ENCODE data around the gene ZSCAN5A.

The ZSCAN5A gene

DNA sequence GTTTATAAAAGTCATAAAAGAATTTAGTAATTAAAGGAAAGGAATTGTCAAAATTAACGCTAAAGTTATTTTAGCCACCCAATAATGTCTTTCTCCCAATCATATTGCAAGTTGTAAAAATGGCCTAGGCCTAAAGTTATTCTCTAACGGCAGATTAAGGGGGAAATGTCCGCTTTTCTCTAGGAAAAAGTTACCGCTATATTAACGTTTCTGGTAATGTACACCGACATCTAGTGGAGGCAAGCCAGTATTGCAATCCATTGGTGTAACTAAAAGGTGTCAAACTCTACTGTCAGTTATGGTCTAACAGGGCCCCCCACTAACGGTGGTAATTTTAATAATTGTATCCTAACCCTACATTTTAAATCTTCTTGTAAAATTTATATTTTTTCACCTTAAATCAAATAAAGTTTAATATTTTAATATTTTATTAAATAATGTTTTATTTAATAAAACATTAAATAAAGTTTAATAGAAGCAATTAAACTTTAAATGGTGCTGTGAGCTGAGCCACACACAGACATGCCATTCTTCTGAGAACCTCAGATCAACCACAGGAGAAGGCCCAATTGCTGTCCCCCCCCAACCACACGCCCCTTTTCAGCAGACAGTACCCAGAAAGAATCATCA, 35.9 kb upstream of the ZSCAN5A start:
- TF ChIP-seq ZNF654 (tag by site-specific recombination; IDR thresholded peaks at IDR 0.05; ENCODE audit: low read depth) = peak; percentile 27; the same call in 1 of the 2 replicates
- 0 out of 2 replicates have a peak, but pooled peaks have one; percentile 17 for TF ChIP-seq ZNF660 (tag by site-specific recombination; IDR thresholded peaks at IDR 0.05)
- no peak for TF ChIP-seq ZBTB48 (tag by site-specific recombination; IDR thresholded peaks at IDR 0.05)
- POLR2A ChIA-PET = no interaction called here
- Histone ChIP-seq H3K27ac (ENCODE audit: extremely low read depth, low read depth, low read length) (no peak overlapping the region), H3K36me3 (ENCODE audit: control insufficient read depth in 2 of 2, insufficient read depth in 1 of 2, low read length in 2 of 2) (no peaks in the 10 kb centered on the region), H3K9me3 (ENCODE audit: control insufficient read depth, insufficient read depth, low read depth, low read length) (no peaks in the 10 kb centered on the region; the same call in 1 of the 2 replicates), H3K4me3 (ENCODE audit: low read depth, low read length) (no peak overlapping the region), H3K4me1 (ENCODE audit: control insufficient read depth, insufficient read depth, low read length) (no peaks in the 10 kb centered on the region)
- CTCF ChIA-PET = interaction anchor here (0.7 to 1.3 kb wide), 4 partner anchors 18 to 294 kb away, joined by 3 to 6 read pairs (median 3); no protein-coding TSS in a partner anchor

DNA sequence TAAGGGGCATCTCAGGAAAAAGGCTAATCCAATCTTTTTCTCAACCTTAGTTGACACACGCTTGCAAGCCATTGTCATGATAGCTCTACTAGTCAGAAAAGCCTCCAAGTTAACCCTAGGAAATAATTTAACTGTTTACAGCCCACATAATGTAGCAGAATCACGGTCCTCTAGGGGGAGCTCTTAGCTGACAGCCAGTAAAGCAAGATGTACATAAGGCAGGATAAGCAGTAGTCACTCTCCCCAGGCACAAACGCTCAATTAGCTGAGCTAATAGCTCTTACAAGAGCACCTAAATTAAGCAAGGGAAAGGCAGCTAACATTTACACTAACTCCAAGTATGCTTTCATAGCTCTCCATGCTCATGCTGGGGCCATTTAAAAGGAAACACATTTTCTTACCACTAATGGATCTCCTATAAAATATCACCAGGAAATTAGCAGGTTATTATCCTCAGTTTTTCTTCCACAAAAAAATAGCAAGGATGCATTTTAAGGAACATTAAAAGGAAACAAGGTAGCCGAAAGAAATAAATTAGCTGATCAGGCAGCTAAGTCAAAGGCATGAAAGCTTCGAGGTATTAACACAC, 33.7 kb upstream of the ZSCAN5A start:
- H3K36me3 ChIP-seq (ENCODE audit: control insufficient read depth in 2 of 2, insufficient read depth in 1 of 2, low read length in 2 of 2) = no peaks in the 10 kb centered on the region
- TF ChIP-seq ZNF239 (tag by site-specific recombination; IDR thresholded peaks at IDR 0.05) (no peak), ZNF148 (tag by site-specific recombination; IDR thresholded peaks at IDR 0.05; ENCODE audit: borderline replicate concordance) (no peak), YY1 (tag by site-specific recombination; IDR thresholded peaks at IDR 0.05) (no peak), ZNF791 (tag by site-specific recombination; IDR thresholded peaks at IDR 0.05) (no peak), GLI4 (tag by site-specific recombination; IDR thresholded peaks at IDR 0.05) (no peak), ZNF211 (tag by site-specific recombination; IDR thresholded peaks at IDR 0.05; ENCODE audit: low read depth) (no peak), ZNF16 (tag by site-specific recombination; IDR thresholded peaks at IDR 0.05; ENCODE audit: low read depth) (no peak), ZNF548 (tag by site-specific recombination; IDR thresholded peaks at IDR 0.05) (no peak)
- TF ChIP-seq, protein P1, sequence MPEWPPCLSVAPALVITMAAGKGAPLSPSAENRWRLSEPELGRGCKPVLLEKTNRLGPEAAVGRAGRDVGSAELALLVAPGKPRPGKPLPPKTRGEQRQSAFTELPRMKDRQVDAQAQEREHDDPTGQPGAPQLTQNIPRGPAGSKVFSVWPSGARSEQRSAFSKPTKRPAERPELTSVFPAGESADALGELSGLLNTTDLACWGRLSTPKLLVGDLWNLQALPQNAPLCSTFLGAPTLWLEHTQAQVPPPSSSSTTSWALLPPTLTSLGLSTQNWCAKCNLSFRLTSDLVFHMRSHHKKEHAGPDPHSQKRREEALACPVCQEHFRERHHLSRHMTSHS (tag by site-specific recombination; IDR thresholded peaks at IDR 0.05) = no peak
- no peak overlapping the region for H3K27ac ChIP-seq (ENCODE audit: extremely low read depth, low read depth, low read length)
- ChIA-PET POLR2A (interaction anchor here (1.1 kb wide), 1 partner anchor 19 kb away, joined by 3 read pairs; no protein-coding TSS in a partner anchor), CTCF (interaction anchor here (0.6 to 2.9 kb wide), 15 partner anchors 10 to 267 kb away, joined by 3 to 15 read pairs (median 4); no protein-coding TSS in a partner anchor)
- no peaks in the 10 kb centered on the region for H3K4me1 ChIP-seq (ENCODE audit: control insufficient read depth, insufficient read depth, low read length)
- H3K9me3 ChIP-seq (ENCODE audit: control insufficient read depth, insufficient read depth, low read depth, low read length) = no peaks in the 10 kb centered on the region; the same call in 1 of the 2 replicates
- no peak overlapping the region for H3K4me3 ChIP-seq (ENCODE audit: low read depth, low read length)

DNA sequence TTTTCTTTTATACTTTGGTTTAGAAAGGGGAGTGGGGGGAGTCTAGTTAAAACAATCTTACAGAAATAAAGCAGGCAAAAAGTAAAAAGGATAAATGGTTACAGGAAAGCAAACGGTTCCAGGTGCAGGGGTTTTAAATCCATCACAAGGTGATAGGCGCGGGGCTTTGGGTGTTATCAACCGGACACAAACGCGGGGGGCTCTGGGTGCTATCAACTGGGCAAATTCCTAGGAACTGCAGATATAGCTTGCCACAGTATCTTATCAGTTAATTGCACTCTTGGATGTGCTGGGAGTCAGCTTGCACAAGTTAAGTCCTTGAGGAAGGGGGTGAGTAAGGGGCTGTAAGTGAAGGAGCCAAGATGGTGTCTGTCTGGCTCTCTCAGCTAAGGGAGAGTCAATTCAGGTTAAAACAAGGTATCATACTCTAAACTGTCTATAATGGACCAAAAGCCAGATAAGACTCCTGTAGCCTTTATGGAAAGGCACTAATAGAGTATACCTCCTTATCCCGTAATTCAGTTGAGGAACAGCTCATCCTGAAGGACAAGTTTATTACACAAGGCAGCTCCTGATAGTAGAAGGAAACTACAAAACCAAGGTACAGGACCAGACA, 32.6 kb upstream of the ZSCAN5A start:
- H3K4me1 ChIP-seq (ENCODE audit: control insufficient read depth, insufficient read depth, low read length) = no peaks in the 10 kb centered on the region
- no peaks in the 10 kb centered on the region for H3K36me3 ChIP-seq (ENCODE audit: control insufficient read depth in 2 of 2, insufficient read depth in 1 of 2, low read length in 2 of 2)
- H3K4me3 ChIP-seq (ENCODE audit: low read depth, low read length) = no peak overlapping the region
- ChIA-PET POLR2A (no interaction called here), CTCF (interaction anchor here (1.1 to 2.9 kb wide), 7 partner anchors 9 to 266 kb away, joined by 3 to 15 read pairs (median 5); no protein-coding TSS in a partner anchor)
- no peak overlapping the region for H3K27ac ChIP-seq (ENCODE audit: extremely low read depth, low read depth, low read length)
- H3K9me3 ChIP-seq (ENCODE audit: control insufficient read depth, insufficient read depth, low read depth, low read length) = peaks cover 4% of the 10 kb centered on the region; the same call in 1 of the 2 replicates
- no peak for TF ChIP-seq ZNF184 (tag by site-specific recombination; IDR thresholded peaks at IDR 0.05)
- no peak for TF ChIP-seq ZFP69B (tag by site-specific recombination; IDR thresholded peaks at IDR 0.05)
- TF ChIP-seq KLF1 (tag by site-specific recombination; IDR thresholded peaks at IDR 0.05) = no peak
- no peak for TF ChIP-seq ZNF791 (tag by site-specific recombination; IDR thresholded peaks at IDR 0.05)
- TF ChIP-seq ZFHX2 (tag by site-specific recombination; conservative IDR thresholded peaks at IDR 0.05) = no peak
- TF ChIP-seq, protein P2, sequence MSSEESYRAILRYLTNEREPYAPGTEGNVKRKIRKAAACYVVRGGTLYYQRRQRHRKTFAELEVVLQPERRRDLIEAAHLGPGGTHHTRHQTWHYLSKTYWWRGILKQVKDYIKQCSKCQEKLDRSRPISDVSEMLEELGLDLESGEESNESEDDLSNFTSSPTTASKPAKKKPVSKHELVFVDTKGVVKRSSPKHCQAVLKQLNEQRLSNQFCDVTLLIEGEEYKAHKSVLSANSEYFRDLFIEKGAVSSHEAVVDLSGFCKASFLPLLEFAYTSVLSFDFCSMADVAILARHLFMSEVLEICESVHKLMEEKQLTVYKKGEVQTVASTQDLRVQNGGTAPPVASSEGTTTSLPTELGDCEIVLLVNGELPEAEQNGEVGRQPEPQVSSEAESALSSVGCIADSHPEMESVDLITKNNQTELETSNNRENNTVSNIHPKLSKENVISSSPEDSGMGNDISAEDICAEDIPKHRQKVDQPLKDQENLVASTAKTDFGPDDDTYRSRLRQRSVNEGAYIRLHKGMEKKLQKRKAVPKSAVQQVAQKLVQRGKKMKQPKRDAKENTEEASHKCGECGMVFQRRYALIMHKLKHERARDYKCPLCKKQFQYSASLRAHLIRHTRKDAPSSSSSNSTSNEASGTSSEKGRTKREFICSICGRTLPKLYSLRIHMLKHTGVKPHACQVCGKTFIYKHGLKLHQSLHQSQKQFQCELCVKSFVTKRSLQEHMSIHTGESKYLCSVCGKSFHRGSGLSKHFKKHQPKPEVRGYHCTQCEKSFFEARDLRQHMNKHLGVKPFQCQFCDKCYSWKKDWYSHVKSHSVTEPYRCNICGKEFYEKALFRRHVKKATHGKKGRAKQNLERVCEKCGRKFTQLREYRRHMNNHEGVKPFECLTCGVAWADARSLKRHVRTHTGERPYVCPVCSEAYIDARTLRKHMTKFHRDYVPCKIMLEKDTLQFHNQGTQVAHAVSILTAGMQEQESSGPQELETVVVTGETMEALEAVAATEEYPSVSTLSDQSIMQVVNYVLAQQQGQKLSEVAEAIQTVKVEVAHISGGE (tag by site-specific recombination; conservative IDR thresholded peaks at IDR 0.05; ENCODE audit: low read depth) = no peak
- no peak for TF ChIP-seq ZNF248 (tag by site-specific recombination; IDR thresholded peaks at IDR 0.05)
- TF ChIP-seq ATF2 (tag by site-specific recombination; IDR thresholded peaks at IDR 0.05; ENCODE audit: low read depth) = no peak
- no peak for TF ChIP-seq ZNF529 (tag by site-specific recombination; IDR thresholded peaks at IDR 0.05; ENCODE audit: insufficient replicate concordance)
- TF ChIP-seq ZNF350 (tag by site-specific recombination; IDR thresholded peaks at IDR 0.05) = no peak
- no peak for TF ChIP-seq KLF9 (tag by site-specific recombination; IDR thresholded peaks at IDR 0.05; ENCODE audit: low read depth)
